HG03354 (cell line): ENCODE results near the gene LRRC49.

ENCODE experiments used
- ATAC-seq: cut with Tn5 transposase; IDR thresholded peaks from one replicate; pipeline ENCODE4 v1.9.1; 2021; ENCODE audit warnings: mild to moderate bottlenecking; ENCODE audit not compliant: unreplicated experiment, poor library complexity, severe bottlenecking

The LRRC49 gene

GRCh38 chr15:71079208-71080044 is 186.8 kb downstream of the LRRC49 start:
- ATAC-seq: no peak

GRCh38 chr15:71080166-71080565 is 187.5 kb downstream of the LRRC49 start:
- ATAC-seq: no peak

DNA sequence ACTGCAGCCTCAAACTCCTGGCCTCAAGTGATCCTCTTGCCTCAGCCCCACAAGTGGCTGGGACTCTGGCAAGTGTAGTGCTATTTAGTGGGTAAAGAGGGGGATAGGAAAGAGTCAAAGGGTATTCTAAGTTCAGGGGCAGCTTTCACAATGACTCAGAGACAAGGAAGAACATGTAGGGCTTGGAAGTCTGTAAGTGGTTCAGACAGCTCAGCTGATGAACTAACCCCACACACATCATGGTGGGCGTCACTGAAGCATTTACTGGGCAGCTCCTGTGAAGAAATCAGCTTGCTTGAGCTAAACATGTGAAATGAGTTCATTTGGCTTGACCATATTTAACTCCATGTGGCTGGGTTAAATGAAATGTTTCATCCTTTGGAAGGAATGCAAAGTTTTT is 188.1 kb downstream of the LRRC49 start:
- no peak for ATAC-seq

GRCh38 chr15:71082803-71083202 is 190.2 kb downstream of the LRRC49 start:
- no peak for ATAC-seq

- ATAC-seq: no peak
Observed at GRCh38 chr15:71083349-71083748, 190.7 kb downstream of the LRRC49 start.

DNA sequence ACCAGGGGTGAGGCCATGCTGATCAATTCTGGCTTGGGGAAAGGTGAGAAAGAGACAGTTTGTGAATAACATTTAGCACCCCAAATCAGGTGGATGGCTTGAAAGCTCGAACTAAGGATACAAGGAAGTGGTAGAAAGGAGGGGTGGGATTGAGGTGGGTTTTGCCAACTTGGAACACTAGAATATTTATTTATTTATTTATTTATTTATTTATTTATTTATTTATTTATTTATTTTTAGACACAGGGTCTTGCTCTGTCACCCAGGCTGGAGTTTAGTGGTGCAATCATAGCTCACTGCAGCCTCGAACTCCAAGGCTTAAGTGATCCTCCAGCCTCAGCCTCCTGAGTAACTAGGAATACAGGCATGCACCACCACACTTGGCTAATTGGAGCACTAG is 191.6 kb downstream of the LRRC49 start:
- no peak for ATAC-seq

- ATAC-seq: no peak
Observed at GRCh38 chr15:71085809-71086208, 193.2 kb downstream of the LRRC49 start.

GRCh38 chr15:71088155-71088554 is 195.5 kb downstream of the LRRC49 start:
- ATAC-seq: no peak

GRCh38 chr15:71088683-71089082 is 196.1 kb downstream of the LRRC49 start:
- ATAC-seq: no peak

DNA sequence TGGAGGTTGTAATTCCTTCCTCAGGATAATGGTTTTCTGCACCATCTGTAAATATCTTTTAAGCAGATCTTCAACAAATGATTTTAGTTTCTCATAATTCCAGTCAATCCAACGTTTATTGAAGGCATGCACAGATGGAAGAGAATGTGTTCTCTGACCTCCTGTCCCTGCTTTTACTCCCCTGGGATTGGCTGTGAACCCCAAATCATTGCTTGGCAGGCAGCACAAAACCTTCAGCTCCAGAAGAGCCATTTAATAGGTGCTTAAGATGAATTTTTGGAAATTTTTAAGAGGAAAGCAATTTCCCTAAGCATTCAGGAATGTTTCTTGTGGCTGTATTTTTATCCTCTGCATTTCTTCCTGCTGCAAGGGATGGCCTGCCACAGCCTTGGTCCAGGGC is 197.2 kb downstream of the LRRC49 start:
- ATAC-seq: no peak

- no peak for ATAC-seq
Observed at GRCh38 chr15:71091601-71092000, 199.0 kb downstream of the LRRC49 start.

GRCh38 chr15:71092056-71092600 is 199.5 kb downstream of the LRRC49 start:
- no peak for ATAC-seq

GRCh38 chr15:71093054-71094024 is 200.7 kb downstream of the LRRC49 start:
- no peak for ATAC-seq

GRCh38 chr15:71094137-71094536 is 201.5 kb downstream of the LRRC49 start:
- no peak for ATAC-seq

- no peak for ATAC-seq
Observed at GRCh38 chr15:71096676-71097075, 204.1 kb downstream of the LRRC49 start.

DNA sequence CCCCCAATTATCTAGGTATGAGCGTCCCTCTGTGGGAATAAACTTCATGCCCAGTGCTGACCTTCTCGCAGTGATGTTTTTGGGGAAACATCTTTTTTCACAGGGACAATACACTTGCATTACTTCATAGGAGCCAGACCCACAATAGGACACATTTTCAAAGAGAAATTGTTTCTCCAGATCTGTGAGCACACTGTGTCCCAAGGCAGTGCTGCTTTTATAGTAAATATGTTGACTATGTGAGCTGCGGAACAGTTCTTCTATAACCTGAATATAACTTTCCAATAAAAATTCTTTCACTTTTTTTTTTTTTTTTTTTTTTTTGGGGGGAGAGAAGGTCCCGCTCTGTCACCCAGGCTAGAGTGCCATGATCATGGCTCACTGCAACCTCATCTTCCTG is 205.3 kb downstream of the LRRC49 start:
- ATAC-seq: no peak

DNA sequence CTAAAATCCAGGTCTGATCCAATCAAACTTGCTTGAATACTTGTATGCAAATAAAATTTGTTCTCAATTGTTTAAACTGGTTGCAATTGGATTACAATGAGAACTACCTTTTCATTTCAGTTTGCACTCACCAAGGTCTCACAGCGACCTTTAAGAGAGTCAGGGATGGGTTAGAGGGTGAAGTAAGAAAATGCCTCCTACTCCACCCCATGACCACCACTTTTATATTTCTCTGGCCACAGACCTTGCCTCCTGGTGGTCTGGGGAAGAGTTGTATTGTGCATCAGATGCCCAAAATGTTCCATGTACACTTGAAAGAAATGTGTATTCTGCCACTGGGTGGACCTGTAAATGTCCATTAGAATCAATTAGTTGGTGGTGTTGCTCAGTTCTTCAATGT is 206.3 kb downstream of the LRRC49 start:
- no peak for ATAC-seq
